C4-2B (cell line): ENCODE results near the gene GSTM4.
"Not testable (repeated sequence)": the region's sequence is repeated elsewhere in the genome, so short reads cannot be mapped to it uniquely, and the experiment has no call there.

ENCODE experiments used
- H3K27ac ChIP-seq: fragments of 450-650 bp; 2 replicates; pipeline ENCODE4 v1.5.1; 2017
- CTCF ChIP-seq: fragments of 450-650 bp; conservative IDR thresholded peaks from 2 replicates; pipeline ENCODE4 v1.5.1; 2017; ENCODE audit warnings: mild to moderate bottlenecking
- ZFX ChIP-seq: fragments of 450-650 bp; IDR thresholded peaks from 2 replicates; pipeline ENCODE4 v1.6.1; 2017

GSTM4 gene

GRCh38 chr1:109664671-109665070 is 8.8 kb downstream of the GSTM4 start:
- H3K27ac ChIP-seq, result no peak overlapping the region
- TF ChIP-seq CTCF (no peak), ZFX (no peak)

GRCh38 chr1:109667452-109668122 is 11.7 kb downstream of the GSTM4 start, which contains the start of gene GSTM2:
Gene GSTM2 (plus strand): TSS chr1:109668057. CDS start chr1:109668116, 59 bp downstream.
- TF ChIP-seq ZFX (no peak), CTCF (no peak)
- no peak within 1 kb of the TSS for H3K27ac ChIP-seq

- no peak for TF ChIP-seq CTCF
- TF ChIP-seq ZFX, result no peak
- no peak overlapping the region for H3K27ac ChIP-seq
These were observed 12.3 kb downstream of the GSTM4 start for GRCh38 chr1:109668123-109668775.

- no peak overlapping the region for H3K27ac ChIP-seq
- TF ChIP-seq CTCF (no peak), ZFX (no peak)
These were observed 13.5 kb downstream of the GSTM4 start for GRCh38 chr1:109669246-109669948.

- not testable (repeated sequence) for H3K27ac ChIP-seq
These were observed 14.0 kb downstream of the GSTM4 start for GRCh38 chr1:109669949-109670302.

- no peak for TF ChIP-seq CTCF
- H3K27ac ChIP-seq, result no peak overlapping the region
These were observed 15.2 kb downstream of the GSTM4 start for GRCh38 chr1:109671067-109671466.

- H3K27ac ChIP-seq, result not testable (repeated sequence)
These were observed 18.0 kb downstream of the GSTM4 start for GRCh38 chr1:109673861-109674260.

- not testable (repeated sequence) for H3K27ac ChIP-seq
These were observed 20.9 kb downstream of the GSTM4 start for GRCh38 chr1:109676683-109677381.
